MM.1S (cell line): ENCODE data around the gene ALDH16A1.

Experiments
- DNase-seq: peaks from one replicate; pipeline ENCODE4 v3.0.0-alpha.2; 2015
- H2AFZ ChIP-seq: fragments of 300-600 bp; sonication (generic); 2 replicates; pipeline ENCODE4 v1.6.0; 2016; ENCODE audit warnings: antibody characterized with exemption, low read length
- H3F3A ChIP-seq: fragments of 300-600 bp; sonication (generic); 2 replicates; pipeline ENCODE4 v1.6.1; 2016; ENCODE audit warnings: mild to moderate bottlenecking, antibody characterized with exemption, low read length, moderate library complexity, mixed read lengths; ENCODE audit not compliant: insufficient read depth
- H3K27ac ChIP-seq: fragments of 300-600 bp; sonication (generic); 2 replicates; pipeline ENCODE4 v1.5.1; 2016; ENCODE audit warnings: mild to moderate bottlenecking, low read length
- H3K27me3 ChIP-seq: fragments of 300-600 bp; sonication (generic); replicated peaks from 2 replicates; pipeline ENCODE4 v1.6.0; 2016; ENCODE audit warnings: low read length; ENCODE audit not compliant: insufficient read depth
- H3K36me3 ChIP-seq: fragments of 300-600 bp; sonication (generic); replicated peaks from 2 replicates; pipeline ENCODE4 v1.6.1; 2016; ENCODE audit warnings: mild to moderate bottlenecking, low read length, mixed read lengths; ENCODE audit not compliant: insufficient read depth
- H3K4me1 ChIP-seq: fragments of 300-600 bp; sonication (generic); 2 replicates; pipeline ENCODE4 v1.6.1; 2016; ENCODE audit warnings: low read length, mixed read lengths
- H3K4me2 ChIP-seq: fragments of 300-600 bp; sonication (generic); 2 replicates; pipeline ENCODE4 v1.6.0; 2016; ENCODE audit warnings: low read depth, low read length
- H3K4me3 ChIP-seq: fragments of 300-600 bp; sonication (generic); 2 replicates; pipeline ENCODE4 v1.5.1; 2016; ENCODE audit warnings: low read length, mixed read lengths
- H3K79me2 ChIP-seq: fragments of 300-600 bp; sonication (generic); 2 replicates; pipeline ENCODE4 v1.6.1; 2016; ENCODE audit warnings: mixed run types, low read length, mixed read lengths
- H3K9ac ChIP-seq: fragments of 300-600 bp; sonication (generic); 2 replicates; pipeline ENCODE4 v1.6.1; 2016; ENCODE audit warnings: low read length, mixed read lengths
- H3K9me2 ChIP-seq: fragments of 300-600 bp; sonication (generic); replicated peaks from 2 replicates; pipeline ENCODE4 v1.6.1; 2016; ENCODE audit warnings: mild to moderate bottlenecking, low read length, mixed read lengths; ENCODE audit not compliant: insufficient read depth
- H3K9me3 ChIP-seq: fragments of 300-600 bp; sonication (generic); replicated peaks from 2 replicates; pipeline ENCODE4 v1.6.1; 2016; ENCODE audit warnings: mild to moderate bottlenecking, low read length, mixed read lengths; ENCODE audit not compliant: insufficient read depth
- H4K20me1 ChIP-seq: fragments of 300-600 bp; sonication (generic); 2 replicates; pipeline ENCODE4 v1.6.1; 2016; ENCODE audit warnings: mild to moderate bottlenecking, low read length, moderate library complexity, mixed read lengths; ENCODE audit not compliant: insufficient read depth
- CTCF ChIP-seq: fragments of 300-600 bp; sonication (generic); IDR thresholded peaks from 2 replicates; pipeline ENCODE4 v1.5.1; 2016; ENCODE audit warnings: antibody characterized with exemption, low read length, mixed read lengths
- EZH2 ChIP-seq: fragments of 300-600 bp; sonication (generic); optimal IDR thresholded peaks from 2 replicates; pipeline ENCODE3; 2017; ENCODE audit warnings: low read depth, mild to moderate bottlenecking, antibody characterized with exemption, low read length, mixed read lengths
- EZH2phosphoT487 ChIP-seq: fragments of 300-600 bp; sonication (generic); IDR thresholded peaks from 2 replicates; pipeline ENCODE4 v1.6.1; 2018; ENCODE audit warnings: antibody characterized with exemption, low read length

The ALDH16A1 gene

DNA sequence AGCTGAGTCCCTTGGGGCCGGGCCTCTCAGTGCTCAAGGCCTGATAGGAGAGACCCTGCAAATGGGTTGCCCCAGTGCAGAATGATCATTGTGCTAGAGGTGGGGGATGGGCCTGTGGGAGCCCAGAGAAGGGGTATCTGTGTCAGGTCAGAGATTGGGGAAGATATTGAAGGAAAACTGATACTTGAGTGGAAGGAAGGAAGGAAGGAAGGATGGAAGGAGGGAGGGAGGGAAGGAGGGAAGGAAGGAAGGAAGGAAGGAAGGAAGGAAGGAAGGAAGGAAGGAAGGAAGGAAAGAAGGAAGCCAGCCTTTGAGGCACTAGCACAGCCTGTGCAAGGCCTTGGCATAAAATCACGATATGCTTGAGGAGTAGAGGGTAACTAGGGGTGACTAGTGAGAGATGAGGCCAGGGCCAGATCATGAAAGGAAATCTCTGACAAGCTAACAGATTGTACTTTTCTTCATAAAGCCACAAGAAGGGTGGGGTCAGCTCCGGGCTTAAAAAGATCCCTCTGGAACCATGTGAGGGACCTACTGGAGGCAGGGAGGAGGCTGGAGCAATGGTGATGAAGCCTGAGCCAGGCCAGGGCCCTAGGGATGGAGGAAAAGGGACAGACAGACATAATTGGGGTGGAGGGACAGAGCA lies 41.2 kb upstream of the ALDH16A1 start:
- Histone ChIP-seq H3K9ac (no peak overlapping the region), H3K9me2 (no peaks in the 10 kb centered on the region), H3K4me2 (no peak overlapping the region), H3K79me2 (no peaks in the 10 kb centered on the region), H3F3A (no peaks in the 10 kb centered on the region), H3K27ac (no peak overlapping the region), H3K4me1 (peaks cover 8% of the 10 kb centered on the region), H3K27me3 (peaks cover 44% of the 10 kb centered on the region), H2AFZ (no peak overlapping the region), H3K9me3 (no peaks in the 10 kb centered on the region), H3K36me3 (no peaks in the 10 kb centered on the region), H3K4me3 (no peak overlapping the region), H4K20me1 (no peaks in the 10 kb centered on the region)
- TF ChIP-seq EZH2phosphoT487 (no peak), EZH2 (no peak), CTCF (no peak)
- no peak for DNase-seq

- no peak for TF ChIP-seq EZH2phosphoT487
- no peak for TF ChIP-seq CTCF
- TF ChIP-seq EZH2 = no peak
- Histone ChIP-seq H4K20me1 (no peaks in the 10 kb centered on the region), H3K36me3 (no peaks in the 10 kb centered on the region), H2AFZ (no peak overlapping the region), H3K4me1 (peaks cover 8% of the 10 kb centered on the region), H3K27me3 (peaks cover 55% of the 10 kb centered on the region), H3K4me3 (no peak overlapping the region), H3F3A (no peaks in the 10 kb centered on the region), H3K27ac (no peak overlapping the region), H3K4me2 (no peak overlapping the region), H3K9ac (no peak overlapping the region), H3K79me2 (no peaks in the 10 kb centered on the region), H3K9me2 (no peaks in the 10 kb centered on the region), H3K9me3 (no peaks in the 10 kb centered on the region)
- no peak for DNase-seq
Observed at GRCh38 chr19:49413348-49413747, 39.7 kb upstream of the ALDH16A1 start.

DNA sequence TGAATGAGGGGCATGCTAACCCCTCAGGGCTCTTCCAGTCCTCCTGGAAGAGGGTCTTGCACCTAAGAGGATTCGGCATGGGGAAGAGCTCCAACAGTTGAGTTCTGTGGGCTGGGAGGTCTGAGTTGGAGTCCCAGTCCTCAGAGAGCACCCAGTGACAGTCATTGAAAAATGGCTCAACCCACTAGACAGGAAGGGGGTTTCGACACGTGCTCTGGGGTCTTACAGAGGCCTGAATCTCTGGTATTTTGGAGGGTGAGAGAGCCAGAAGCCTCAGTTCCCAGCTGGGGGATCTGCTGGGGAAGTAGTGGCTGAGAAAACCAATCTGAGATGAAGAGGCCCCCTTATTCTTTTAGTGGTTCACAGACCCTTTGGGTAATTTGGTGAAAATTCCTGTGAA lies 38.8 kb upstream of the ALDH16A1 start:
- TF ChIP-seq EZH2 (no peak), EZH2phosphoT487 (no peak), CTCF (no peak)
- no peaks in the 10 kb centered on the region for H3K79me2 ChIP-seq
- no peak overlapping the region for H2AFZ ChIP-seq
- no peaks in the 10 kb centered on the region for H3F3A ChIP-seq
- peaks cover 64% of the 10 kb centered on the region for H3K27me3 ChIP-seq
- no peak overlapping the region for H3K9ac ChIP-seq
- no peak overlapping the region for H3K4me2 ChIP-seq
- no peak overlapping the region for H3K4me3 ChIP-seq
- no peaks in the 10 kb centered on the region for H3K9me2 ChIP-seq
- H3K36me3 ChIP-seq = no peaks in the 10 kb centered on the region
- H3K9me3 ChIP-seq = no peaks in the 10 kb centered on the region
- DNase-seq = no peak
- H3K27ac ChIP-seq = no peak overlapping the region
- peaks cover 7% of the 10 kb centered on the region for H3K4me1 ChIP-seq
- no peaks in the 10 kb centered on the region for H4K20me1 ChIP-seq
